DND-41 (cell line): ENCODE data around the gene DPYSL3.

Experiments used
- CTCF ChIP-seq: IDR thresholded peaks from 2 replicates; pipeline ENCODE4 v1.5.1; 2012; ENCODE audit warnings: borderline replicate concordance, low read length, moderate library complexity, mild to moderate bottlenecking; ENCODE audit not compliant: poor library complexity, severe bottlenecking; ENCODE audit errors: extremely low read depth
- EZH2 ChIP-seq: IDR thresholded peaks from 3 replicates; pipeline ENCODE4 v1.6.1; 2012; ENCODE audit warnings: borderline replicate concordance, low read depth, mild to moderate bottlenecking, moderate library complexity, low read length, inconsistent platforms; ENCODE audit not compliant: severe bottlenecking

GRCh38 chr5:147455822-147456450, 53.9 kb downstream of the DPYSL3 start:
- TF ChIP-seq CTCF (no peak), EZH2 (no peak)
